HepG2 (cell line): ENCODE measurements around the gene C2orf15. TPM values are rescaled to one million over a fixed set of nuclear protein-coding genes. Genes with fewer than 3 reads are reported as not detected.
A peak's percentile ranks its signal among the peaks of the same experiment; 100 is the strongest.

Experiments used
- ARID5B ChIP-seq: IDR thresholded peaks from 2 replicates; pipeline ENCODE4 v1.4.0; 2020; ENCODE audit warnings: mild to moderate bottlenecking, missing genetic modification reagents
- BHLHE40 ChIP-seq: IDR thresholded peaks from 2 replicates; pipeline ENCODE4 v1.6.1; 2011; ENCODE audit warnings: low read length, improper control_type of control experiment
- ELF4 ChIP-seq: sonication (generic); formaldehyde crosslinking; IDR thresholded peaks from 2 replicates; pipeline ENCODE4 v1.5.0; 2020; ENCODE audit warnings: missing genetic modification reagents, mild to moderate bottlenecking, moderate library complexity, borderline replicate concordance
- ELK4 ChIP-seq: sonication (generic); formaldehyde crosslinking; IDR thresholded peaks from 2 replicates; pipeline ENCODE4 v1.9.0; 2021; ENCODE audit warnings: missing genetic modification reagents, borderline replicate concordance
- GLMP ChIP-seq: sonication (generic); formaldehyde crosslinking; IDR thresholded peaks from 2 replicates; pipeline ENCODE4 v1.9.0; 2021; ENCODE audit warnings: missing genetic modification reagents, mild to moderate bottlenecking, borderline replicate concordance
- GTF3A ChIP-seq: sonication (generic); formaldehyde crosslinking; conservative IDR thresholded peaks from 2 replicates; pipeline ENCODE4 v1.4.0; 2020; ENCODE audit warnings: mild to moderate bottlenecking, missing genetic modification reagents
- MTA1 ChIP-seq: sonication (generic); formaldehyde crosslinking; IDR thresholded peaks from 2 replicates; pipeline ENCODE4 v1.4.0; 2020; ENCODE audit warnings: missing genetic modification reagents, mild to moderate bottlenecking, borderline replicate concordance
- MXD4 ChIP-seq: IDR thresholded peaks from 2 replicates; pipeline ENCODE4 v1.6.1; 2016; ENCODE audit warnings: mild to moderate bottlenecking, missing biosample characterization, missing genetic modification reagents
- STAT6 ChIP-seq: sonication (generic); formaldehyde crosslinking; IDR thresholded peaks from 2 replicates; pipeline ENCODE4 v1.4.0; 2020; ENCODE audit warnings: missing genetic modification reagents, mild to moderate bottlenecking, borderline replicate concordance
- TBP ChIP-seq: sonication (generic); formaldehyde crosslinking; IDR thresholded peaks from 2 replicates; pipeline ENCODE4 v1.5.0; 2020; ENCODE audit warnings: missing genetic modification reagents
- TCF7 ChIP-seq: sonication (generic); IDR thresholded peaks from 2 replicates; pipeline ENCODE4 v1.6.1; 2016; ENCODE audit warnings: antibody characterized with exemption, low read depth
- YY1 ChIP-seq: IDR thresholded peaks from 2 replicates; pipeline ENCODE4 v1.6.1; 2011; ENCODE audit warnings: low read length, low read depth, moderate library complexity, mild to moderate bottlenecking; ENCODE audit not compliant: insufficient read depth, insufficient replicate concordance
- ZBTB44 ChIP-seq: sonication (generic); formaldehyde crosslinking; IDR thresholded peaks from 2 replicates; pipeline ENCODE4 v1.4.0; 2020; ENCODE audit warnings: missing genetic modification reagents
- ZNF17 ChIP-seq: sonication (generic); formaldehyde crosslinking; IDR thresholded peaks from 2 replicates; pipeline ENCODE4 v1.5.0; 2020; ENCODE audit warnings: mild to moderate bottlenecking, missing genetic modification reagents
- ZNF292 ChIP-seq: sonication (generic); formaldehyde crosslinking; IDR thresholded peaks from 2 replicates; pipeline ENCODE4 v1.8.1; 2022; ENCODE audit warnings: mild to moderate bottlenecking, low read depth, missing genetic modification reagents, borderline replicate concordance
- ZNF652 ChIP-seq: IDR thresholded peaks from 2 replicates; pipeline ENCODE4 v1.6.1; 2016; ENCODE audit warnings: low read depth, borderline replicate concordance
- ZNF7 ChIP-seq: IDR thresholded peaks from 2 replicates; pipeline ENCODE4 v1.6.1; 2016; ENCODE audit warnings: missing biosample characterization, missing genetic modification reagents
- polyA plus RNA-seq, 8 experiments: library from polyadenylated mRNA; depleted of rRNA in 3 of 8; stranded (reverse) in 7 of 8; unstranded in 1 of 8; fragments of >200 nt; fragmentation: Illumina TruSeq in 4 of 8; extraction: Trizol in 4 of 8; gene quantifications; 2 replicates each; pipeline versions ENCODE4 v1.2.1 to v1.2.3, GENCODE V29; 2011 to 2016; ENCODE audit warnings: low read depth in 4 of 8, missing spikeins in 1 of 8, mixed read lengths in 1 of 8; ENCODE audit not compliant: insufficient read depth in 1 of 8
- total RNA-seq, 5 experiments: library from RNA; depleted of rRNA; stranded (reverse); fragments of >200 nt; fragmentation: Illumina TruSeq; extraction: Trizol; gene quantifications; 2 replicates each; pipeline ENCODE4 v1.2.3, GENCODE V29; 2016; ENCODE audit warnings: low read depth in 1 of 5

The C2orf15 gene
- total and polyA plus RNA-seq, 2 of the 13 experiments (the other 11 are each of a cell fraction or from before 2014, with no cell fraction given): 5.5 to 8.3 TPM

- TF ChIP-seq ZNF652 (CRISPR knock-in tag): 0 out of 2 replicates have a peak, but pooled peaks have one; percentile 36
- peak; percentile 62; the same call in 1 of the 2 replicates for TF ChIP-seq TBP (CRISPR knock-in tag)
- TF ChIP-seq GTF3A (CRISPR knock-in tag): peak; percentile 96
- TF ChIP-seq YY1: peak; percentile 39
- TF ChIP-seq ELK4: no peak
- no peak for TF ChIP-seq ZNF17
- TF ChIP-seq ZNF292 (CRISPR knock-in tag): peak; percentile 73; the same call in 1 of the 2 replicates
- no peak for TF ChIP-seq TCF7
- no peak; the same call in 1 of the 2 replicates for TF ChIP-seq ZBTB44 (CRISPR knock-in tag)
- peak; percentile 87 for TF ChIP-seq ARID5B
- TF ChIP-seq ZNF7 (CRISPR knock-in tag): no peak
- peak; percentile 98; the same call in 1 of the 2 replicates for TF ChIP-seq MTA1 (CRISPR knock-in tag)
- peak; percentile 96 for TF ChIP-seq ELF4 (CRISPR knock-in tag)
- 0 out of 2 replicates have a peak, but pooled peaks have one; percentile 68 for TF ChIP-seq STAT6 (CRISPR knock-in tag)
- peak; percentile 63; the same call in 1 of the 2 replicates for TF ChIP-seq BHLHE40
- TF ChIP-seq MXD4: peak; percentile 98
- no peak; the same call in 1 of the 2 replicates for TF ChIP-seq GLMP (CRISPR knock-in tag)
Measured at GRCh38 chr2:99154643-99155536, 13.4 kb downstream of the C2orf15 start, which contains the start of the genes LIPT1 and TSGA10 (continued).
